GM21528 (cell line): ENCODE results near the gene STX8.
A peak's percentile ranks its signal among the peaks of the same experiment; 100 is the strongest.

Source experiments
- ATAC-seq: cut with Tn5 transposase; IDR thresholded peaks from one replicate; pipeline ENCODE4 v1.9.1; 2021; ENCODE audit warnings: mild to moderate bottlenecking, moderate library complexity; ENCODE audit not compliant: unreplicated experiment, low FRiP score

STX8 gene

DNA sequence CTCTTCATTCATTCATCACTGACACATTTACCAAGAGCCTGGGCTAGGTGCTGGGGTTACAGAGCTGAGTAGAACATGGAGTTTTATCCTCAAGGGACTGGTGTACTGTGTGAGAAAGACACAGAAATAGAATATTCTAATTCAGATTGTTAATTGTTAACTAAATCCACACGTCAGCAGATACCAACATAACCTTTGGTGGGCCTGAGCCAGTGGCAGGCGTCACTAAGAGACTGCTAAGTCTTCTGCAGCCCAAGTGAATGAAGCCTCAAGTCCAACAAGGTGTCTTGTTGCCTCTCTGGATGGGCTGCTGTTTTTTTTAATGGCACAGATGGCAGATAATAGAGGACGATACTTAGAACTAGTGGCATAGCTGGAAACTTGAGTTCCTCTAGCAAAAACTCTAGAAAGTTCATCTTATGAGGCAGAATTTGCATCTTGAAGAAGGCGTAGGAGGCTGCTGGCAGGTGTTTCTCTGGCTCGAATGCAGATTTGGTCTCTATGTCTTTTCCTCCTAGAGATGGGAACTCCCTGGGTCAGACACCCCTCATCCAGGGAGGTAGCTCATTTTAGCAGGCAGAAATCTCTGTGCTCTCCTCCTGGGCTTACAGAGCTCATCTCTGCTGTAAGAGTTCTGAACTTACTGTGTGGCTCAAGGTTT is 374.8 kb downstream of the STX8 start:
- peak; percentile 73 for ATAC-seq
